ENCODE data around the gene HIVEP1.

HIVEP1 gene

GRCh38 chr6:12203001-12203400 lies 190.9 kb downstream of the HIVEP1 start:
- DNase-seq (ENCODE audit: low read depth), result peak; percentile 44
- H3K4me3 ChIP-seq (ENCODE audit: low read depth, low read length), result no peak overlapping the region
- no peak for TF ChIP-seq CTCF (conservative IDR thresholded peaks at IDR 0.05; ENCODE audit: low read depth, low read length)

GRCh38 chr6:12208190-12208589 lies 196.1 kb downstream of the HIVEP1 start:
- H3K4me3 ChIP-seq (ENCODE audit: low read depth, low read length), result no peak overlapping the region
- TF ChIP-seq CTCF (conservative IDR thresholded peaks at IDR 0.05; ENCODE audit: low read depth, low read length), result no peak
- peak; percentile 61 for DNase-seq (ENCODE audit: low read depth)

GRCh38 chr6:12208673-12209072 lies 196.6 kb downstream of the HIVEP1 start:
- no peak for DNase-seq (ENCODE audit: low read depth)
- H3K4me3 ChIP-seq (ENCODE audit: low read depth, low read length), result no peak overlapping the region
- TF ChIP-seq CTCF (conservative IDR thresholded peaks at IDR 0.05; ENCODE audit: low read depth, low read length), result no peak

All from choroid plexus epithelial cell (primary cell).